Colon (tissue), 2 donors: ENCODE results near the gene MVK.

Experiments used
- FAIRE-seq: peaks from 2 replicates; lab custom pipeline; 2012; peaks lifted over from hg19 to GRCh38; lab: Jason Lieb, UNC
- donor health status: control.
- donor health status: control.

The MVK gene

DNA sequence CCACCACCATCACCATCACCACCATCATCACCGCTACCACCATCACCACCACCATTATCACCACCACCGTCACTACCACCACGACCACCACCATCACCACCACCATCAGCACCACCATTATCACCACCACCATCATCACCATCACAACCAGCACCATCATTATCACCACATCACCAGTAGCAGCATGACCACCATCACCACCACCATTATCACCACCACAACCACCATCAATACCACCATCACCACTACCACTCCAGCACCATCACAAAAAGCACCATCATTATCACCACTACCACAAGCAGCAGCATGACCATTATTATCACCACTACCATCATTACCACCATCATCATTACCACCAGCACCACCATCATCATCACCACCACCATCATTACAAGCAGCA is 62.1 kb downstream of the MVK start:
- FAIRE-seq = no peak

- no peak for FAIRE-seq
These were observed 63.8 kb downstream of the MVK start for GRCh38 chr12:109637348-109637747.

GRCh38 chr12:109637996-109638395 is 64.4 kb downstream of the MVK start:
- no peak for FAIRE-seq

DNA sequence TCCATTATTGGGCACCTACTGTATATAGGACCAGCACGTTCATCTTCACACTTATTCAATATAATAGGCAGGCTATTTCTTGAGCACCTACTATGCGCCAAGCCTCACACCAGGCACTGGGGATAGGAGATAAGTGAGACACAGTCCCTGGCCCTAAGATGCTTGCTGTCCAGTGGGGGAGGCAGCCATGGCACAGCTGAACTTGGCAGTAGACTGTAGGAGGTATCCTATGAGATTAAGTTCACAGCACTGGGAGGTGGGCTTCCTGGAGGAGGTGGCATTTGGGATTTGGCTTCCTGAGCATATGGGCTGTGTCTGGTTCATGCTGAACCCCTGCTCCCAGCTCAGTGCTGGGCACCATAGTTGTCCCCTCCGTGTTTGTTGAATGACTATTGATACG is 65.1 kb downstream of the MVK start:
- no peak for FAIRE-seq

GRCh38 chr12:109639151-109639872 is 65.7 kb downstream of the MVK start:
- FAIRE-seq = no peak

GRCh38 chr12:109640961-109641360 is 67.4 kb downstream of the MVK start:
- FAIRE-seq = no peak

DNA sequence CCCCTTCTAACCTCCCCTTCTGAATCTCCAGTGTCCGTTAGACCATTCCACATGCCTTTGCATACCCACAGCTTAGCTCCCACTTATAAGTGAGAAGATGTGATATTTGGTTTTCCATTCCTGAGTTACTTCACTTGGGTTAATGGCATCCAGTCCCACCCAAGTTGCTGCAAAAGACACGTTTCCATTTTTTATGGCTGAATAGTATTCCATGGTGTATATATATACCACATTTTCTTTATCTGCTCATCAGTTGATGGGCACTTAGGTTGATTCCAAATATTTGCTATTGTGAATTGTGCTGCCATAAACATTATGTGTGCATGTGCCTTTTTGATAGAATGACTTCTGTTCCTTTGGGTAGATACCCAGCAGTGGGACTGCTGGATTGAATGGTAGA is 67.8 kb downstream of the MVK start:
- no peak for FAIRE-seq

DNA sequence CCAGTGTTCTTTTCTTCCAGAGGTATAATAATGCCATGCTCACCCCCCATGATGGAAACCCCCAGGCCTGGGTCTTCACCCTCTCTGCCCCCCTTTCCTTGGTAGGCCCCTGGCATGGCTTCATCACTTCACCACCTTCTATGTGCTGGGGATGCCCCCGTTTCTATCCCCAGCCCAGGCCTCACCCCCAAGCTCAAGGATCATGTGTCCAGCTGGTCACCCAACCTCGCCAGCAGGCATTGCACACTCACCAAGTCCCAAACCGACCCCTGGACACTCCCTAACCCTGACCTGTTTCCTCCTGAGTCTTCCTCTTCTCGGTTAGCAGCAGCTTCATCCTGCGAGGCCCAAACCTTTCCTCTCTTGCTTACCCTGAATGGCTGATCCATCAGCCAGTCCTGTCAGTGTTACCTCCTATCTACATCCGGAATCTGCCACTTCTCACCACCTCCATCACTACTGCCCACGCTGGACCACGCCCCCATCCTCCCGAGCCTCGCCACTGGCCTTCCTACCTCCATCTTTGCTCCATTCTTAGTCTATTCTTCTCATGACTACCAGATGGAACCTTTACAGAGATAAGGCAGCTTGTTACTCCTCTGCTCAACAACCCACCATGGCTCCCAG is 69.0 kb downstream of the MVK start:
- no peak for FAIRE-seq

- no peak for FAIRE-seq
These were observed 71.6 kb downstream of the MVK start for GRCh38 chr12:109645194-109645593.

- FAIRE-seq = no peak
These were observed 72.1 kb downstream of the MVK start for GRCh38 chr12:109645708-109646107.
